ENCODE data around the gene GP1BB. TPM values are rescaled to one million over a fixed set of nuclear protein-coding genes. Genes with fewer than 3 reads are reported as not detected.

GP1BB gene
- total and polyA plus RNA-seq, 2 of the 4 experiments (the other 2 are of a cell fraction) = 0.18 to 1.5 TPM

DNA sequence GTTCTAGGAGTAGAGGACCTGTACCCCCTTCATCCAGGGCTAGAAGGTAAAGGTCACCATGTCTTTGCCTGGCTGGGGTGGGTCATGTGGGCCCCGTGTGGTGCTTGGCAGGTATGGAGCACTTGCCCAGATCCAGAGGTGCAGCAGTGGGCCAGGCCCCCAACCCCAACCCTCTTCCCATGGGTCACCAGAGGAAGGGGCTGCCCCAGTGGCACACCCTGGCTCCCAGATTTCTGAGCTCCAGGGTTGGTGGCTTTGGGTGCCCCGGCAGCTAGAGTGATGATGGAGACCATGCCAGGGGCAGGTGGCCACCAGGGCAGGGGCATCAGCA is 2.4 kb upstream of the GP1BB start:
- H3K4me1 ChIP-seq (ENCODE audit: control insufficient read depth, insufficient read depth, low read length) = peaks cover 8% of the 10 kb centered on the region
- no peak overlapping the region for H4K91ac ChIP-seq (ENCODE audit: insufficient read depth, low read depth, low read length)
- H3K9me3 ChIP-seq (ENCODE audit: control insufficient read depth, insufficient read depth, low read length) = no peaks in the 10 kb centered on the region
- dilution Hi-C loops (cut with HindIII; ENCODE audit: low sequenced_read_pairs, unreplicated experiment) (no loop called here), in situ Hi-C loops (cut with MboI; ENCODE audit: low sequenced_read_pairs) (no loop called here), intact Hi-C loops (cut with micrococcal nuclease) (no loop called here)
- peaks cover 0 to 4% of the 10 kb centered on the region in 2 experiments; a peak in 1 of 4 replicates for H3K79me1 ChIP-seq (ENCODE audit: low read depth in 1 of 2, low read length in 2 of 2)
- no peak overlapping the region for H2BK15ac ChIP-seq (ENCODE audit: low read depth, low read length)
- H2BK20ac ChIP-seq (ENCODE audit: low read depth, low read length) = no peak overlapping the region
- H4K5ac ChIP-seq (ENCODE audit: low read depth, low read length) = no peak overlapping the region
- peaks cover 7% of the 10 kb centered on the region for H3K9me1 ChIP-seq (ENCODE audit: insufficient read depth, low read length)
- H3K23ac ChIP-seq (ENCODE audit: low read depth, low read length) = no peak overlapping the region
- TF ChIP-seq NFE2L2 (IDR thresholded peaks at IDR 0.05; ENCODE audit: low read depth, low read length) = no peak
- no peak for DNase-seq
- WGBS, 2 experiments (ENCODE audit: extremely low coverage in 2 of 2, insufficient read length in 1 of 2) = 100% methylated on average over 1 of the region's 2 CpGs; no CpG with 5 or more reads in 1 of the 2 experiments
- H3K18ac ChIP-seq (ENCODE audit: low read depth, low read length) = no peak overlapping the region
- H3K4me2 ChIP-seq (ENCODE audit: low read depth, low read length) = no peak overlapping the region
- H2AK9ac ChIP-seq (replicated peaks; ENCODE audit: low read depth, low read length, poor library complexity) = no peak overlapping the region
- H3K4ac ChIP-seq (ENCODE audit: low read depth, low read length) = no peak overlapping the region
- H3K27ac ChIP-seq (ENCODE audit: insufficient read depth, low read length) = no peak overlapping the region
- H3K9ac ChIP-seq (ENCODE audit: low read depth, low read length) = no peak overlapping the region
- no peak overlapping the region for H2AFZ ChIP-seq (replicated peaks; ENCODE audit: low read length, poor library complexity)
- ChIA-PET POLR2A (ENCODE audit: unreplicated experiment) (no interaction called here), CTCF (no interaction called here)
- H4K8ac ChIP-seq (ENCODE audit: low read depth in 2 of 2, low read length in 2 of 2) = no peak overlapping the region
- no peak for ATAC-seq (ENCODE audit: low read depth)
- peaks cover 19% of the 10 kb centered on the region; the same call in 1 of the 2 replicates for H3K27me3 ChIP-seq (ENCODE audit: control insufficient read depth, insufficient read depth, low read length)
- H2BK120ac ChIP-seq (ENCODE audit: low read depth, low read length) = no peak overlapping the region
- H3K36me3 ChIP-seq (ENCODE audit: control insufficient read depth, insufficient read depth, low read length) = peaks cover 16% of the 10 kb centered on the region
- H3K4me3 ChIP-seq (ENCODE audit: insufficient read depth, low read depth, low read length) = no peak overlapping the region
- H3K14ac ChIP-seq (replicated peaks; ENCODE audit: low read depth, low read length) = no peak overlapping the region
- H4K20me1 ChIP-seq (ENCODE audit: insufficient read depth, low read length) = peaks cover 6% of the 10 kb centered on the region; the same call in 1 of the 2 replicates
- no peak overlapping the region for H2BK5ac ChIP-seq (ENCODE audit: low read depth, low read length, poor library complexity, severe bottlenecking)
- H3K56ac ChIP-seq (ENCODE audit: extremely low read depth, insufficient read depth, low read length) = no peak overlapping the region
- no peak overlapping the region for H2AK5ac ChIP-seq (ENCODE audit: low read depth, low read length)
- no TSS peak for BruUV-seq (replicated peaks)

Measured in IMR-90 (cell line).